ENCODE measurements around the gene DNAH5.
A peak's percentile ranks its signal among the peaks of the same experiment; 100 is the strongest.

Gene DNAH5

GRCh38 chr5:13662626-13663025, 281.9 kb downstream of the DNAH5 start:
- DNase-seq (ENCODE audit: low read depth), result peak; percentile 3
- no peak for TF ChIP-seq CTCF (conservative IDR thresholded peaks at IDR 0.05; ENCODE audit: low read length)
- no peak overlapping the region for H3K4me3 ChIP-seq (ENCODE audit: low read length)

- no peak for DNase-seq (ENCODE audit: low read depth)
- no peak for TF ChIP-seq CTCF (conservative IDR thresholded peaks at IDR 0.05; ENCODE audit: low read length)
- H3K4me3 ChIP-seq (ENCODE audit: low read length), result no peak overlapping the region
Measured at GRCh38 chr5:13661272-13661671, 283.2 kb downstream of the DNAH5 start.

GRCh38 chr5:13660072-13660471, 284.4 kb downstream of the DNAH5 start:
- H3K4me3 ChIP-seq (ENCODE audit: low read length), result no peak overlapping the region
- TF ChIP-seq CTCF (conservative IDR thresholded peaks at IDR 0.05; ENCODE audit: low read length), result peak; percentile 37
- peak; percentile 42 for DNase-seq (ENCODE audit: low read depth)

GRCh38 chr5:13659391-13659790, 285.1 kb downstream of the DNAH5 start:
- no peak for TF ChIP-seq CTCF (conservative IDR thresholded peaks at IDR 0.05; ENCODE audit: low read length)
- H3K4me3 ChIP-seq (ENCODE audit: low read length), result no peak overlapping the region
- DNase-seq (ENCODE audit: low read depth), result peak; percentile 29

GRCh38 chr5:13658761-13659160, 285.7 kb downstream of the DNAH5 start:
- TF ChIP-seq CTCF (conservative IDR thresholded peaks at IDR 0.05; ENCODE audit: low read length), result no peak
- no peak for DNase-seq (ENCODE audit: low read depth)
- H3K4me3 ChIP-seq (ENCODE audit: low read length), result no peak overlapping the region

GRCh38 chr5:13658152-13658551, 286.3 kb downstream of the DNAH5 start:
- DNase-seq (ENCODE audit: low read depth), result no peak
- no peak overlapping the region for H3K4me3 ChIP-seq (ENCODE audit: low read length)

GRCh38 chr5:13653709-13654108, 290.8 kb downstream of the DNAH5 start:
- DNase-seq (ENCODE audit: low read depth), result no peak
- H3K4me3 ChIP-seq (ENCODE audit: low read length), result no peak overlapping the region
- TF ChIP-seq CTCF (conservative IDR thresholded peaks at IDR 0.05; ENCODE audit: low read length), result no peak

More at GRCh38 chr5:13658152-13658551, 286.3 kb downstream of the DNAH5 start:
- TF ChIP-seq CTCF (conservative IDR thresholded peaks at IDR 0.05; ENCODE audit: low read length), result no peak
